Thyroid gland (tissue), 4 donors: Measurements from ENCODE around the gene CISD1. TPM values are rescaled to one million over a fixed set of nuclear protein-coding genes. Genes with fewer than 3 reads are reported as not detected.

Source experiments
- DNase-seq, 2 donors: peaks; one replicate each; pipeline ENCODE4 v3.0.0-alpha.2; 2019
- H3K27ac ChIP-seq, 3 donors: fragments of 200-600 bp; sonication (generic); 1 replicate in 2 of 3; 2 replicates in 1 of 3; pipeline ENCODE4 v1.5.1; 2016 to 2019; ENCODE audit warnings: mild to moderate bottlenecking in 1 of 3, moderate library complexity in 1 of 3
- H3K27me3 ChIP-seq: fragments of 200-600 bp; sonication (generic); one replicate; pipeline ENCODE4 v1.5.1; 2019
- H3K36me3 ChIP-seq, 2 donors: fragments of 200-600 bp; sonication (generic); one replicate each; pipeline ENCODE4 v1.5.1; 2016 to 2019
- H3K4me1 ChIP-seq, 2 donors: fragments of 200-600 bp; sonication (generic); one replicate each; pipeline ENCODE4 v1.5.1; 2017 to 2019
- H3K4me3 ChIP-seq, 3 donors: fragments of 200-600 bp; sonication (generic); replicated peaks in 1 of 3; 1 replicate in 2 of 3; 2 replicates in 1 of 3; pipeline ENCODE4 v1.5.1; 2016; ENCODE audit warnings: mild to moderate bottlenecking in 1 of 3
- H3K9me3 ChIP-seq: fragments of 200-600 bp; sonication (generic); one replicate; pipeline ENCODE4 v1.5.1; 2017
- CTCF ChIP-seq, 6 experiments: fragments of 200-600 bp in 3 of 6; fragments of 450-650 bp in 3 of 6; sonication (generic) in 3 of 6; IDR thresholded peaks; one replicate each; pipeline ENCODE4 v1.5.1; 2016 to 2019; ENCODE audit warnings: antibody characterized with exemption in 6 of 6, mild to moderate bottlenecking in 2 of 6, inconsistent platforms in 1 of 6, moderate library complexity in 1 of 6
- POLR2A ChIP-seq, 2 donors: fragments of 450-650 bp; IDR thresholded peaks; one replicate each; pipeline ENCODE4 v1.6.1; 2017; ENCODE audit warnings: antibody characterized with exemption in 2 of 2, mild to moderate bottlenecking in 2 of 2, moderate library complexity in 1 of 2
- WGBS, 2 donors: methylation state at CpG; one replicate each; pipeline ENCODE4 v1.1.5; 2017; 5-methylcytosine and 5-hydroxymethylcytosine counted together
- intact Hi-C: fragments of 100-400 bp; cut with DNase I; formaldehyde crosslinking; loops from one replicate; pipeline ENCODE4 v1.15.1; 2023
- total RNA-seq, 4 donors: library from RNA; depleted of rRNA; stranded (reverse); fragments of >200 nt; gene quantifications; one replicate each; pipeline ENCODE4 v1.2.3, GENCODE V29; 2016

The CISD1 gene
- total RNA-seq, 4 donors from 2014 or later = 12.1 to 32.4 (median 29.0) TPM

- Histone ChIP-seq H3K36me3 (no peaks in the 10 kb centered on the region), H3K4me1 (no peaks in the 10 kb centered on the region), H3K4me3 (no peak overlapping the region), H3K9me3 (no peaks in the 10 kb centered on the region), H3K27ac (no peak overlapping the region), H3K27me3 (no peaks in the 10 kb centered on the region)
- intact Hi-C loops = no loop called here
- WGBS, 2 donors = 81 to 86% methylated on average over 1 of the region's 1 CpG
- no peak for DNase-seq
- TF ChIP-seq POLR2A (IDR thresholded peaks at IDR 0.05) = no peak
- no peak for TF ChIP-seq CTCF (IDR thresholded peaks at IDR 0.05)
These were observed 61.5 kb downstream of the CISD1 start for GRCh38 chr10:58330431-58330830.

GRCh38 chr10:58331646-58332045, 62.7 kb downstream of the CISD1 start:
- Histone ChIP-seq H3K27ac (no peak overlapping the region), H3K27me3 (no peaks in the 10 kb centered on the region), H3K9me3 (no peaks in the 10 kb centered on the region), H3K4me3 (no peak overlapping the region), H3K4me1 (peaks cover 0 to 8% of the 10 kb centered on the region in 2 donors), H3K36me3 (no peaks in the 10 kb centered on the region)
- TF ChIP-seq CTCF (IDR thresholded peaks at IDR 0.05) (no peak), POLR2A (IDR thresholded peaks at IDR 0.05) (no peak)
- WGBS, 2 donors = 90 to 92% methylated on average over 2 of the region's 2 CpGs
- DNase-seq = no peak
- intact Hi-C loops = no loop called here

- Histone ChIP-seq H3K9me3 (no peaks in the 10 kb centered on the region), H3K27me3 (no peaks in the 10 kb centered on the region), H3K27ac (peak within 1 kb of the TSS in 2 of 3 donors; percentile 46 to 73), H3K36me3 (no peaks in the 10 kb centered on the region), H3K4me1 (peaks cover 0 to 8% of the 10 kb centered on the region in 2 donors), H3K4me3 (peak within 1 kb of the TSS; percentile 34 to 87 (median 56))
- intact Hi-C loops = no loop called here
- TF ChIP-seq CTCF (IDR thresholded peaks at IDR 0.05) (peak in 3 of 6 experiments; percentile 17 to 32 (median 25)), POLR2A (IDR thresholded peaks at IDR 0.05) (peak; percentile 53 to 91)
- 0% methylated on average over 8 to 13 of the region's 49 CpGs for WGBS, 2 donors
- peak; percentile 93 for DNase-seq
These were observed 65.9 kb downstream of the CISD1 start, which contains the start of gene UBE2D1 for GRCh38 chr10:58334817-58335305. Gene UBE2D1, plus strand, starts transcription at chr10:58335006. Its CDS starts 196 bp downstream, at chr10:58335202.

- Histone ChIP-seq H3K36me3 (no peaks in the 10 kb centered on the region), H3K4me1 (peaks cover 0 to 8% of the 10 kb centered on the region in 2 donors), H3K4me3 (peak overlapping the region; percentile 34 to 87 (median 56)), H3K27ac (peak overlapping the region in 2 of 3 donors; percentile 46 to 73), H3K9me3 (no peaks in the 10 kb centered on the region), H3K27me3 (no peaks in the 10 kb centered on the region)
- intact Hi-C loops = no loop called here
- DNase-seq = peak; percentile 42
- 6 to 7% methylated on average over 18 to 19 of the region's 37 CpGs for WGBS, 2 donors
- TF ChIP-seq POLR2A (IDR thresholded peaks at IDR 0.05) (no peak), CTCF (IDR thresholded peaks at IDR 0.05) (no peak)
These were observed 66.5 kb downstream of the CISD1 start for GRCh38 chr10:58335306-58336005.

GRCh38 chr10:58336242-58336641, 67.3 kb downstream of the CISD1 start:
- Histone ChIP-seq H3K4me1 (peaks cover 0 to 8% of the 10 kb centered on the region in 2 donors), H3K4me3 (no peak overlapping the region), H3K27ac (no peak overlapping the region), H3K36me3 (no peaks in the 10 kb centered on the region), H3K27me3 (no peaks in the 10 kb centered on the region), H3K9me3 (no peaks in the 10 kb centered on the region)
- TF ChIP-seq CTCF (IDR thresholded peaks at IDR 0.05) (no peak), POLR2A (IDR thresholded peaks at IDR 0.05) (no peak)
- intact Hi-C loops = no loop called here
- WGBS, 2 donors = 94 to 97% methylated on average over 4 of the region's 4 CpGs
- DNase-seq = no peak
